ENCODE results near the gene HOXA4.

Gene HOXA4

GRCh38 chr7:27157702-27158431, 27.3 kb upstream of the HOXA4 start:
- no peak for DNase-seq

DNA sequence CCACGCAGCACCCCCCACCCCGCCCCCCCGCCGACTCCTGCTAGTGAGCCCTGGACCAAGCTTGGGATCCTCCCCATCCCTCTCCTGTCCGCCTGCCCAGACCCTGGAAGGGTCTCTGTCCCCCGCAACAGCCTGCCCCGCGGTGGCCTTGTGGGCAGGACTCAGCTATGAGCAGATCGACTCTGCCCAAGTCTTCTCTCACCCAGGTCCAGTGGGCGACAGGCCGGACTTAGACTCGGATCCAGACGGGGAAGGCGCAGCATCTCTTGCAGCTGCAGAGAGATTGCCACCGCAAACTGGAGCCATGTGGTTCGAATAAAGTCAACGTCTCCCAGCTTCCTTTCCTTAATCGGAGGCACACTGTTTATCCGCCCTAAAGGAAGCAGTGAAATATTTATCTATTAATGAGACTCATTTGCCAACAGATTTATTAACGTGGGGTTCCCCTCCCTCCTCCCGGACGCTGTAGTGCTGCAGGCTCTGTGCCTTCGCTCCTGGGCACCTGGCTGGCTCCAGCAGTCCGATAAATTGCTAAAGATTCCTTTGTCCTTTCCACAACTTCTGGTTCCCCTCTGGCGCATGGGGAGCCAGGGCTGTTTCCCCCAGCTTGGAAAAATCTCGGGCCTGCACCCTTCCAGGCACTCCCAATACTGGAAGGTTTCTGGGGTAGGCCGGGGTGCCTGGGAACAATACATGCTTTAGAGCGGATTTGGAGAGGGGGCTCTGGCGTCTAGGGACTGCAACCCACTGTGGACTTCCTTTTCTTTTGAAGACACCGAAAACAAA, 26.6 kb upstream of the HOXA4 start:
- DNase-seq, result no peak

GRCh38 chr7:27156508-27156898, 25.9 kb upstream of the HOXA4 start, which contains the start of gene HOXA7:
Gene HOXA7, minus strand, starts transcription at chr7:27156675. Its CDS starts 130 bp downstream, at chr7:27156545.
- DNase-seq, result peak in 1 of 2 donors; percentile 43

GRCh38 chr7:27155816-27156507, 25.4 kb upstream of the HOXA4 start:
- no peak for DNase-seq

DNA sequence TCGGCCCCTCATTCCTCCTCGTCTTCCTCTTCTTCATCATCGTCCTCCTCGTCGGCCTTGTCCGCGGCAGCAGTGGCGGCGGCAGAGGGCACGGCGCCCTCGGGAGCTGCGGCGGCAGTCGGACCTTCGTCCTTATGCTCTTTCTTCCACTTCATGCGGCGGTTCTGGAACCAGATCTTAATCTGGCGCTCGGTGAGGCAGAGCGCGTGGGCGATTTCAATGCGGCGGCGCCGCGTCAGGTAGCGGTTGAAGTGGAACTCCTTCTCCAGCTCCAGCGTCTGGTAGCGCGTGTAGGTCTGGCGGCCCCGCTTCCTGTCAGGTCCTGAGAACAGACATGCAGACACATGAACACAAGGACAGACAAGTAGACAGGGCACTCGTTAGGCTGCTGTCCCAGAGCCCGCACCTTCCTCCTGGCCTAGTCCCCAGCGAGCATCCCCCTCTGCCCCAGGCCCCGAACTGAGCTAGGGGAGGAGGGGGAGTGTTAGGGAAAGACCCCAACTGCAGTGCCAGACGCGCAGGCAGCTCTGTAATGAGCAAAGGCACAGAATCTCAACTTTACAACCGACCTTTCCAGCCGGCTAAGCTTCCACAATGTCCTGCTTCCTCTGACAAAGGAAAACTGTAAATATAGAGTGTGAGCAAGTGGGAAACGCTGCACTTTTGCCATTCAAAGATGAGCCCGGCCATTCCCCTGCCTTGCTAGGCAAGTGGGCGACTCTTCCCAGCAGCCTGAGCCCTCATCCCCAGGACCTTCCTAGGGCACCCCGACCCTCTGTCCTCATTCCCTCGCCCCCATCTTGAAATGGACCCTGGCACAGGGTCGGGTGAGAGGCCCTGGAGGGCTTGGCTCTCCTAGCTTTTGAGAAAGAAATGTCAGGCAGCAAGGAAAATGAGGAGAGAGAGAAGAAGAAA, 24.6 kb upstream of the HOXA4 start:
- DNase-seq, result no peak

GRCh38 chr7:27154369-27154768, 23.8 kb upstream of the HOXA4 start:
- DNase-seq, result no peak

DNA sequence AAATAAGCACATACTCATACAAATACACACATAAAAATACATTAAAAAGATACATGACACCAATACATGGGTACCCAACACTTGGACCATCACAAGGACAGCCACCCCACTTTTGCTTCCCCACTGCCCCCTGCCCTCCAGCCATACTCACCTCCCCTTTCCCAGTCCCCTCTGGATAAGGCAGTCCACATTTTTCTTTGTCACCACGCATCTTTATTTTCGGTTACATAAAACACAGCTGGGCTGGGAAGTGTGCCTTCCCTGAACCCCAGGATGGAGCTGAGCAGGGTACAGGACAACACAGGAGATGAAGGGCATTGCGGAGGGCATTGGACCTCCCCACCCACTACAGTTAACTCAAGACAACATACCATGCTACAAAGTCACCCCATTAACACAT, 23.0 kb upstream of the HOXA4 start:
- DNase-seq, result no peak

- DNase-seq, result no peak
These were observed 22.4 kb upstream of the HOXA4 start for GRCh38 chr7:27152816-27153442.

DNA sequence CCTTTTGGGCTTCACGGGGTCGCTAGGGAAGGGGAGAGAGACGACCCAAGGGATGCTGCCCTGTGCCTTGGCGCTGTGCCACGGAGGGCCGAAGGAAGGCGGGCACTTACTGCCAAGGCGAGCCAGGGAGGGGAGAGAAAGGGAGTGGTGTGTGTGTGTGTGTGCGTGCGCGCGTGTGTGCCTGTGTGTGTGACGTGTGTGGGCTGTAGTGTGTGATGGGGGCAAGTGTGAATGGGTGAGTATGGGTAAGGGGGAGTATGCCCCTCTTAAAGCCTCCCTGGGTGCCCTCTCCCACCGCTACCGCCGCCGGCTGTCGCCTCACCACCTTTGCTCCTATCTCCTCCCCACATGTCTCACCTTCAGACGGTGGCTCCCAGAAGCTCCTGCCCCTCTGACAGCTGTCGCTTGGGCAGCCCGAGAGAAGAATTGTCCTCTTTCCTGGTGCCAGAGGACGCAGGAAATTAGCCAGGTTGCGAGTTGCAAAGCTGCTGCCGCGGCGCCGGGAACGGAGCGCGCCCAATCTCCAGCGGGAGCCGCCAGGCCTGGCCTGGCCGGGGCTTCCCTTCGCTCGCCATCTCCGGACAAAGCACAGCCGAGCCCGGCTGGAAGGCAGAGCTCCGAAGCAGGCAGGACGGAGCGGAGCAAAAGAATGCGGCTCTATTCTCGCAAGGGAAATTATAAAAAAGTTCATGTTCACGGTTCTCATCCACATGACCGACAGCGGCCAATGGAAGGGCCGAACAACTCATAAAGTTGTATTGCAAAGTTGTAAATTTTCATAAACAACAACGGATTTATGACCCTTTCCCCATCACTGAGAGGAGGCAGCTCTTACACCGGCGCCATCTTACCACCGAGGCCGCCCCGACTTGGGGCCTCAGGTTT, 21.6 kb upstream of the HOXA4 start, which contains the start of gene HOXA3:
HOXA3 (minus strand) TSS at position 653 of the 885 bp plus-strand sequence. CDS start 41,943 bp downstream, outside the sequence.
- peak in 1 of 2 donors; percentile 26 for DNase-seq

DNA sequence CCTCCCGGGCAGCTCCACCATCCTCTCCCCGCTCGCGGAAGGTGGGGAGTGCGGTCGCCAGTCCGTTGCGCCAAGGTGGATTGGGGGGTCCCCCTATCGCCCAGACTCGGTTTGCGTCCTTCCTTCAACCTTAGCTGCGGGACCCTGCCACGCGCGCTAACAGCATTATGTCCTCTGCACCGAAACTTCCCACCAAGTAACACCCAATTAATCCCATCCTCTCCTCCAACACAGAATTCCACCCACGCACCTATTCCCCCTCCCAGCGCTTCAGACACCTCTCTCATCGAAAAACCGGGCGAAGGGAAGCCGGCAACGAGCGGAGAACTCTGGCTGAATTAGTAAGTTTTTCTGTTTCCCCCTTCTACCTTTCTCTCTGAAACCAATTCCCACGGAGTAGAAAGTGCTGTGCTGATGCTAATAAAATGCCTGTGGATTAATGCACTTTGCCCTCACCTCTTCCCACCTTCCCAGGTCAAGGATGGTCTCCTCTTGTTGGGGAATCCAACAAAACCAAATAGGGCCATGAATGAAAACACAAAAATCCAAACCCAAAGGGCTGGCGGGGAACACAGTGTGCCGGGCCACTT, 20.9 kb upstream of the HOXA4 start:
- DNase-seq, result no peak

GRCh38 chr7:27150568-27151340, 20.2 kb upstream of the HOXA4 start:
- peak in 1 of 2 donors; percentile 25 for DNase-seq

DNA sequence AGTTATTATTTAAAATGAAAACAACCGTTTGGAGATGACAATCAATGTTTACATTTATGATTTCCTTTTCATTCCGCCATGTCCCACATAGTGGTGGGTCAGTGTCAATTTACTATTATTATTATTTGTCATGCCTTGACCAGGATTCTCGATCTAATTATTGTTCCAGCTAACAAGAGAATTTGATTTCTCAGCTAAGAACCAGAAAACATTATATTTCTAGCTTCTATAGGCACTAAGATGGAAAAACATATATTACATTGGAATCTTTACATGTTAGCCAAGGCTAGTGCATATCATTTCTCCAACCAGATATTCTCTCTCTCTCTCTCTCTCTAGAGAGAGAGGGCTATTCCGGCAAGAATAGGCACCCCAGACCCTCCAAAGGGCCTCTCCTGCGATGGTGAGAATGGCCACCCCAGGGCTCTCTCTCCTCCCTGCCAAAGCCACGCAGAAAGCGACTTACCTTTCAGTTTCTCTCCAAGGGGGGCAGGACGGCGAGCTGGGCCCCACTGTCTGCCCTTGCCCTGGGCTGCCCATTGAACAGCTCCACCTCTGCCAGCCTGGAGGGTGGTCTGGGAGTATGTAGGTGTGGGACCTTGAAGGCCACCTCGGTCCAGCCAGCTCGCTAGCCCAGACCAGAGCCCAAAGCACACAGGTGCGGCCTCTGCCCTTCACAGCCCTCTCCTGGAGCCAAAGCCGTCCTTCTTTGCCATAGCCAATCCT, 19.4 kb upstream of the HOXA4 start:
- no peak for DNase-seq

GRCh38 chr7:27148756-27149641, 18.4 kb upstream of the HOXA4 start:
- no peak for DNase-seq

DNA sequence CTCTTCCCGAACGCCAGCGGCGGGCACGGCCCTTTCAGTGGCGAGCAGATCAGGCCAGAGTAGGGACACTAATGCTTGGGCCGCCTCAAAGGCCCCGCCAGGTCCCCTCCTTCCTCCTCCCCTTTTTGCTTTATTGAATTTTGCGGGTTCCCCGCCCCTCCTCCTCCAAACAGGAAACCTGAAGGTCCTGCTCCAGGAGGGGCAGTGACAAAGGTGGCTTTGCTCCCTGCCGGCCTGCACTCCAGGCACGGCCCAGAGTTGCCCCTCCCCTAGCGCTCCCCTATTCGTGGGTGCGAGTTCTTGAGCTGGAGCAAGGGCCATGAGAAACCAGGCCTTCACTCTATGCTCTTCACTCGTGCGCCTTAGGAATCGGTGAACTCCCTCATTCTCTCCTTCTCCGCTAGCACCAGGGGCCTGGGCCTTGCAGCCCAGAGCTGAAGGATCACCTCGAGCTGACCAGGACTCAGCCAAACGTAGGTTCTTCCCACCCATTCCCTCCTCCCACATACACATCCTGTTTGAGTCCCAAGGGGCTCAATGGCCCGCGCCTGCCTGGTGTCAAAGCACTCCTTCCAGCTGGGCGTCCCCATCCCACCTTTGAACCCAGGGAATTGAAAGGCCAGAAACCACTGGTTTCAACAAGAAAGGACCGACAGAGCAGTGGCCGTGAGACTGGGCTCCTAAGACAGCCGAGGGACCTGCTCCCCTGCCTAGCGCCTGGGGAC, 17.6 kb upstream of the HOXA4 start:
- DNase-seq, result no peak

DNA sequence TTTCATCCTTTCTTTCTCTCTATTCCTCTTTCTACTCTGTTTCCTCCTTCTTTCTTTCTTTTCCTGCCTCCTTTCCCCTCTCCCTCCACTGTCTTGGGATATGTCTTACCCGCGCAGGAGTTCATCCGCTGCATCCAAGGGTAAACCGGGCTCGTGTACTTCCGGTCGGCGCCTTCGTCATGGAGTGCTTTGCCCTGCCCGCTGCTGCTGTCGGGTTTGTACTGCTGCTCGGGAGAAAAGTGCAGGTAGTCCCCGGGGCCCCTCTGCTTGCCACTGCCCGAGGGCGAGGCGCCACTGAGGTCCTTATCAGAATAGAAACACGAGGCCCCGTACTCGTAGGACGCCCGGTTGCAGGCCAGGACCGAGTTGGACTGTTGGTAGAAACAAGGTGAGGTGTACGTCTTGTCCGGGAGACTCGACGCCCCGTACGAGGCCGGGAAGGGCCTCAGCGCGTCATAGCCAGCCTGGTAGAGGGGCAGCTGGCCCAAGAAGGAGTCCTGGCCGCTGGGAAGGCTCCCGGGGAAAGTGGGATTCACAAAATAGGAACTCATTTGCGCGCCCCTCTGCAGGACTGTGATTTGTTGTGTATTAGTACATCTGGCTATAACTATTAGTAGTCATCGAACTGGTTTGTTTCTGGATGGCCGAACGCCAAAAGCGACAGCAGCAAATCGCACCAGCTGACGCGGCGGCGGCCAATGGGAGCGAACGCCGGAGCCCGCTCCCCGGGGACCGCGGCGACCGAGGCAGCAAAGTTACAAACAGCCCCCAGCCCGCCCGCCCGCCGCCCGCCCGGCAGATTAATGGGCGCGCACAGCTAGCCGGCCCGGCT, 16.9 kb upstream of the HOXA4 start, which contains the start of gene HOXA6:
HOXA6 (minus strand) TSS at position 576 of the 832 bp plus-strand sequence; CDS start at position 551, 25 bp downstream.
- no peak for DNase-seq
